ENCODE measurements around the gene PAF1.

PAF1 gene

GRCh38 chr19:39347332-39348164, 43.4 kb downstream of the PAF1 start:
- Histone ChIP-seq H3K4me2 (ENCODE audit: low read length) (no peak overlapping the region), H3K4me1 (ENCODE audit: insufficient read depth, low read length, severe bottlenecking) (peaks cover 18% of the 10 kb centered on the region), H3K79me2 (ENCODE audit: insufficient read depth, low read length) (peaks cover 6% of the 10 kb centered on the region; the same call in 1 of the 2 replicates)

GRCh38 chr19:39345956-39346355, 45.0 kb downstream of the PAF1 start:
- Histone ChIP-seq H2AFZ (ENCODE audit: low read length) (no peak overlapping the region), H3K9me3 (ENCODE audit: low read length) (no peaks in the 10 kb centered on the region), H3K9ac (ENCODE audit: low read length) (no peak overlapping the region; the same call in 1 of the 2 replicates), H3K79me2 (ENCODE audit: insufficient read depth, low read length) (peaks cover 6% of the 10 kb centered on the region; the same call in 1 of the 2 replicates), H4K20me1 (ENCODE audit: insufficient read depth, low read length) (no peaks in the 10 kb centered on the region), H3K36me3 (ENCODE audit: insufficient read depth, low read length) (peaks cover 19% of the 10 kb centered on the region; the same call in 1 of the 2 replicates), H3K27ac (ENCODE audit: low read depth, low read length, poor library complexity, severe bottlenecking) (no peak overlapping the region), H3K9me2 (ENCODE audit: low read depth, low read length) (no peaks in the 10 kb centered on the region), H3K27me3 (ENCODE audit: insufficient read depth, low read length) (no peaks in the 10 kb centered on the region), H3K4me1 (ENCODE audit: insufficient read depth, low read length, severe bottlenecking) (peaks cover 22% of the 10 kb centered on the region), H3K4me2 (ENCODE audit: low read length) (no peak overlapping the region), H3K4me3 (ENCODE audit: low read depth, low read length, poor library complexity, severe bottlenecking) (no peak overlapping the region), H3F3A (ENCODE audit: insufficient read depth, low read length) (no peaks in the 10 kb centered on the region)
- no peak for TF ChIP-seq CTCF (IDR thresholded peaks at IDR 0.05; ENCODE audit: low read length)
- no peak for TF ChIP-seq EZH2 (IDR thresholded peaks at IDR 0.05; ENCODE audit: borderline replicate concordance, low read length)

More at GRCh38 chr19:39347332-39348164, 43.4 kb downstream of the PAF1 start:
- H3K9ac ChIP-seq (ENCODE audit: low read length): no peak overlapping the region
- H3K27ac ChIP-seq (ENCODE audit: low read depth, low read length, poor library complexity, severe bottlenecking): no peak overlapping the region
- no peaks in the 10 kb centered on the region for H3K9me3 ChIP-seq (ENCODE audit: low read length)
- H3K4me3 ChIP-seq (ENCODE audit: low read depth, low read length, poor library complexity, severe bottlenecking): no peak overlapping the region
- H3K9me2 ChIP-seq (ENCODE audit: low read depth, low read length): no peaks in the 10 kb centered on the region
- TF ChIP-seq EZH2 (IDR thresholded peaks at IDR 0.05; ENCODE audit: borderline replicate concordance, low read length): no peak
- no peak for TF ChIP-seq CTCF (IDR thresholded peaks at IDR 0.05; ENCODE audit: low read length)
- no peaks in the 10 kb centered on the region for H3K27me3 ChIP-seq (ENCODE audit: insufficient read depth, low read length)
- H2AFZ ChIP-seq (ENCODE audit: low read length): no peak overlapping the region
- no peaks in the 10 kb centered on the region for H4K20me1 ChIP-seq (ENCODE audit: insufficient read depth, low read length)
- no peaks in the 10 kb centered on the region for H3F3A ChIP-seq (ENCODE audit: insufficient read depth, low read length)
- H3K36me3 ChIP-seq (ENCODE audit: insufficient read depth, low read length): peaks cover 32% of the 10 kb centered on the region

- Histone ChIP-seq H4K20me1 (ENCODE audit: insufficient read depth, low read length) (no peaks in the 10 kb centered on the region), H3K27me3 (ENCODE audit: insufficient read depth, low read length) (no peaks in the 10 kb centered on the region), H3F3A (ENCODE audit: insufficient read depth, low read length) (no peaks in the 10 kb centered on the region), H3K4me1 (ENCODE audit: insufficient read depth, low read length, severe bottlenecking) (peaks cover 29% of the 10 kb centered on the region), H3K36me3 (ENCODE audit: insufficient read depth, low read length) (peaks cover 6% of the 10 kb centered on the region; the same call in 1 of the 2 replicates), H3K79me2 (ENCODE audit: insufficient read depth, low read length) (peaks cover 6% of the 10 kb centered on the region; the same call in 1 of the 2 replicates), H3K9ac (ENCODE audit: low read length) (peak overlapping the region; percentile 96), H3K9me3 (ENCODE audit: low read length) (no peaks in the 10 kb centered on the region), H2AFZ (ENCODE audit: low read length) (no peak overlapping the region), H3K9me2 (ENCODE audit: low read depth, low read length) (no peaks in the 10 kb centered on the region), H3K4me3 (ENCODE audit: low read depth, low read length, poor library complexity, severe bottlenecking) (peak overlapping the region; percentile 96), H3K27ac (ENCODE audit: low read depth, low read length, poor library complexity, severe bottlenecking) (no peak overlapping the region), H3K4me2 (ENCODE audit: low read length) (peak overlapping the region; percentile 95)
- no peak for TF ChIP-seq CTCF (IDR thresholded peaks at IDR 0.05; ENCODE audit: low read length)
- no peak for TF ChIP-seq EZH2 (IDR thresholded peaks at IDR 0.05; ENCODE audit: borderline replicate concordance, low read length)
Observed at GRCh38 chr19:39342647-39343305, 48.1 kb downstream of the PAF1 start.

All from OCI-LY1 (cell line).